Breast epithelium (tissue), 4 donors: ENCODE data around the gene IGFBP7. TPM values are rescaled to one million over a fixed set of nuclear protein-coding genes. Genes with fewer than 3 reads are reported as not detected.
A peak's percentile ranks its signal among the peaks of the same experiment; 100 is the strongest.

Source experiments
- DNase-seq, 2 donors: peaks; one replicate each; pipeline ENCODE4 v3.0.0-alpha.2; 2019; ENCODE audit warnings: low spot score in 2 of 2
- H3K27ac ChIP-seq, 2 donors: fragments of 200-600 bp; sonication (generic) in 1 of 2; one replicate each; pipeline ENCODE4 v1.5.1; 2016 to 2019; ENCODE audit warnings: mild to moderate bottlenecking in 1 of 2
- H3K27me3 ChIP-seq, 2 donors: fragments of 200-600 bp; sonication (generic) in 1 of 2; one replicate each; pipeline versions ENCODE4 v1.5.1 to v1.6.0; 2017 to 2019; ENCODE audit warnings: control low read depth in 1 of 2, mild to moderate bottlenecking in 1 of 2
- H3K36me3 ChIP-seq: fragments of 200-600 bp; one replicate; pipeline ENCODE4 v1.5.1; 2019
- H3K4me1 ChIP-seq, 2 donors: fragments of 200-600 bp; sonication (generic); one replicate each; pipeline ENCODE4 v1.5.1; 2016 to 2019; ENCODE audit warnings: control low read depth in 1 of 2
- H3K4me3 ChIP-seq, 3 donors: fragments of 200-600 bp; sonication (generic); 1 replicate in 2 of 3; 2 replicates in 1 of 3; pipeline ENCODE4 v1.5.1; 2016 to 2019; ENCODE audit warnings: mild to moderate bottlenecking in 3 of 3, moderate library complexity in 2 of 3
- H3K9me3 ChIP-seq, 2 donors: fragments of 200-600 bp; sonication (generic) in 1 of 2; one replicate each; pipeline ENCODE4 v1.5.1; 2016 to 2019; ENCODE audit warnings: control low read depth in 1 of 2
- CTCF ChIP-seq, 3 donors: fragments of 450-650 bp; IDR thresholded peaks; one replicate each; pipeline ENCODE4 v1.5.1; 2016 to 2017; ENCODE audit warnings: antibody characterized with exemption in 3 of 3, mild to moderate bottlenecking in 3 of 3, moderate library complexity in 3 of 3
- POLR2A ChIP-seq: fragments of 450-650 bp; IDR thresholded peaks from one replicate; pipeline ENCODE4 v1.6.1; 2016; ENCODE audit warnings: antibody characterized with exemption, mild to moderate bottlenecking, moderate library complexity
- POLR2AphosphoS5 ChIP-seq, 3 donors: sonication (generic); formaldehyde crosslinking; IDR thresholded peaks; one replicate each; pipeline ENCODE4 v1.6.1; 2017; ENCODE audit warnings: antibody characterized with exemption in 3 of 3
- intact Hi-C: fragments of 100-400 bp; cut with DNase I; formaldehyde crosslinking; loops from one replicate; pipeline ENCODE4 v1.15.1; 2023; ENCODE audit warnings: low total_unique reads
- total RNA-seq, 3 donors: library from RNA; depleted of rRNA; stranded (reverse); fragments of >200 nt; gene quantifications; one replicate each; pipeline ENCODE4 v1.1.0, GENCODE V29; 2016

The IGFBP7 gene
- total RNA-seq, 3 donors from 2014 or later, result 205 to 769 (median 622) TPM

GRCh38 chr4:57059890-57060716 lies 50.1 kb downstream of the IGFBP7 start:
- no peaks in the 10 kb centered on the region for H3K9me3 ChIP-seq
- intact Hi-C loops, result no loop called here
- no peaks in the 10 kb centered on the region for H3K27me3 ChIP-seq
- H3K4me3 ChIP-seq, result no peak overlapping the region
- no peak for DNase-seq
- no peaks in the 10 kb centered on the region for H3K36me3 ChIP-seq
- no peaks in the 10 kb centered on the region for H3K4me1 ChIP-seq
- TF ChIP-seq CTCF (IDR thresholded peaks at IDR 0.05) (no peak), POLR2A (no peak)
- H3K27ac ChIP-seq, result no peak overlapping the region

GRCh38 chr4:57055886-57056285 lies 54.3 kb downstream of the IGFBP7 start:
- TF ChIP-seq CTCF (IDR thresholded peaks at IDR 0.05) (no peak), POLR2AphosphoS5 (IDR thresholded peaks at IDR 0.05) (no peak), POLR2A (no peak)
- Histone ChIP-seq H3K27me3 (no peaks in the 10 kb centered on the region), H3K4me3 (no peak overlapping the region), H3K27ac (peak overlapping the region in 1 of 2 donors; percentile 3), H3K4me1 (no peaks in the 10 kb centered on the region), H3K9me3 (no peaks in the 10 kb centered on the region), H3K36me3 (no peaks in the 10 kb centered on the region)
- no peak for DNase-seq
- intact Hi-C loops, result no loop called here

GRCh38 chr4:57053508-57053907 lies 56.7 kb downstream of the IGFBP7 start:
- Histone ChIP-seq H3K9me3 (no peaks in the 10 kb centered on the region), H3K36me3 (no peaks in the 10 kb centered on the region), H3K4me3 (no peak overlapping the region), H3K4me1 (no peaks in the 10 kb centered on the region), H3K27me3 (no peaks in the 10 kb centered on the region), H3K27ac (peak overlapping the region in 1 of 2 donors; percentile 48)
- intact Hi-C loops, result no loop called here
- no peak for DNase-seq
- TF ChIP-seq POLR2A, result no peak
- TF ChIP-seq CTCF (IDR thresholded peaks at IDR 0.05), result no peak
- no peak for TF ChIP-seq POLR2AphosphoS5 (IDR thresholded peaks at IDR 0.05)

GRCh38 chr4:57051524-57051923 lies 58.7 kb downstream of the IGFBP7 start:
- no peak for DNase-seq
- Histone ChIP-seq H3K27ac (peak overlapping the region in 1 of 2 donors; percentile 68), H3K4me3 (no peak overlapping the region), H3K36me3 (no peaks in the 10 kb centered on the region), H3K9me3 (no peaks in the 10 kb centered on the region), H3K27me3 (no peaks in the 10 kb centered on the region), H3K4me1 (no peaks in the 10 kb centered on the region)
- intact Hi-C loops, result no loop called here
- TF ChIP-seq CTCF (IDR thresholded peaks at IDR 0.05) (no peak), POLR2A (no peak), POLR2AphosphoS5 (IDR thresholded peaks at IDR 0.05) (no peak)

- Histone ChIP-seq H3K4me3 (no peak overlapping the region), H3K27ac (peak overlapping the region in 1 of 2 donors; percentile 68), H3K9me3 (no peaks in the 10 kb centered on the region), H3K36me3 (no peaks in the 10 kb centered on the region), H3K27me3 (no peaks in the 10 kb centered on the region), H3K4me1 (no peaks in the 10 kb centered on the region)
- no peak for DNase-seq
- TF ChIP-seq POLR2AphosphoS5 (IDR thresholded peaks at IDR 0.05) (no peak), CTCF (IDR thresholded peaks at IDR 0.05) (no peak), POLR2A (no peak)
- intact Hi-C loops, result no loop called here
These were observed 59.1 kb downstream of the IGFBP7 start for GRCh38 chr4:57051095-57051494.
